DOHH2 (cell line): ENCODE data around the gene CNTNAP2.

ENCODE experiments used
- H3F3A ChIP-seq: fragments of 200-600 bp; sonication (generic), shearing (Covaris generic); 2 replicates; pipeline ENCODE4 v1.6.0; 2016; ENCODE audit warnings: antibody characterized with exemption, mild to moderate bottlenecking; ENCODE audit not compliant: control insufficient read depth, insufficient read depth
- H3K27ac ChIP-seq: fragments of 200-600 bp; sonication (generic); 2 replicates; pipeline ENCODE4 v1.5.1; 2014; ENCODE audit warnings: low read depth, mild to moderate bottlenecking, low read length, moderate library complexity
- H3K27me3 ChIP-seq: fragments of 200-600 bp; sonication (generic); 2 replicates; pipeline ENCODE4 v1.6.1; 2014; ENCODE audit warnings: mild to moderate bottlenecking, low read length, mixed read lengths; ENCODE audit not compliant: control insufficient read depth
- H3K36me3 ChIP-seq: fragments of 200-600 bp; sonication (generic); 2 replicates; pipeline ENCODE4 v1.6.1; 2014; ENCODE audit warnings: mild to moderate bottlenecking, low read length, moderate library complexity, mixed read lengths; ENCODE audit not compliant: control insufficient read depth
- H3K4me1 ChIP-seq: fragments of 200-600 bp; sonication (generic); 2 replicates; pipeline ENCODE4 v1.6.1; 2014; ENCODE audit warnings: mild to moderate bottlenecking, low read length, mixed read lengths; ENCODE audit not compliant: control insufficient read depth
- H3K4me2 ChIP-seq: fragments of 200-600 bp; sonication (generic); 2 replicates; pipeline ENCODE4 v1.6.0; 2014; ENCODE audit warnings: mild to moderate bottlenecking, low read length, moderate library complexity
- H3K4me3 ChIP-seq: fragments of 200-600 bp; sonication (generic); 2 replicates; pipeline ENCODE4 v1.5.1; 2014; ENCODE audit warnings: mild to moderate bottlenecking, low read length, mixed read lengths
- H3K79me2 ChIP-seq: fragments of 200-600 bp; sonication (generic); 2 replicates; pipeline ENCODE4 v1.6.1; 2014; ENCODE audit warnings: mild to moderate bottlenecking, low read length, mixed read lengths; ENCODE audit not compliant: control insufficient read depth
- H3K9me2 ChIP-seq: fragments of 200-600 bp; sonication (generic); replicated peaks from 2 replicates; pipeline ENCODE4 v1.6.1; 2014; ENCODE audit warnings: mild to moderate bottlenecking, low read length, mixed read lengths; ENCODE audit not compliant: control insufficient read depth
- H3K9me3 ChIP-seq: fragments of 200-600 bp; sonication (generic); 2 replicates; pipeline ENCODE4 v1.6.1; 2014; ENCODE audit warnings: antibody characterized with exemption, low read length, mixed read lengths; ENCODE audit not compliant: control insufficient read depth, insufficient read depth
- H4K20me1 ChIP-seq: fragments of 200-600 bp; sonication (generic); 2 replicates; pipeline ENCODE4 v1.6.0; 2014; ENCODE audit warnings: low read depth, mild to moderate bottlenecking, antibody characterized with exemption, low read length, moderate library complexity; ENCODE audit not compliant: control insufficient read depth, insufficient read depth
- CTCF ChIP-seq: fragments of 200-600 bp; sonication (generic); IDR thresholded peaks from one replicate; pipeline ENCODE4 v1.5.1; 2014; ENCODE audit warnings: antibody characterized with exemption, mild to moderate bottlenecking, low read depth, low read length; ENCODE audit not compliant: poor library complexity, severe bottlenecking
- EZH2phosphoT487 ChIP-seq: fragments of 200-600 bp; sonication (generic); IDR thresholded peaks from 2 replicates; pipeline ENCODE4 v1.6.1; 2017; ENCODE audit warnings: borderline replicate concordance, mild to moderate bottlenecking, antibody characterized with exemption, low read length, moderate library complexity, mixed read lengths

Gene CNTNAP2

GRCh38 chr7:147971606-147972110 is 1855.1 kb downstream of the CNTNAP2 start:
- Histone ChIP-seq H3K9me3 (no peaks in the 10 kb centered on the region), H3K36me3 (no peaks in the 10 kb centered on the region), H3K27me3 (no peaks in the 10 kb centered on the region), H3K27ac (no peak overlapping the region), H3F3A (no peaks in the 10 kb centered on the region), H3K4me3 (no peak overlapping the region), H3K79me2 (no peaks in the 10 kb centered on the region), H3K9me2 (no peaks in the 10 kb centered on the region), H3K4me2 (no peak overlapping the region), H4K20me1 (no peaks in the 10 kb centered on the region), H3K4me1 (no peaks in the 10 kb centered on the region)
- TF ChIP-seq CTCF (no peak), EZH2phosphoT487 (no peak)

GRCh38 chr7:147978201-147978600 is 1861.6 kb downstream of the CNTNAP2 start:
- Histone ChIP-seq H3F3A (no peaks in the 10 kb centered on the region), H3K36me3 (no peaks in the 10 kb centered on the region), H3K4me1 (no peaks in the 10 kb centered on the region), H3K27me3 (no peaks in the 10 kb centered on the region), H3K79me2 (no peaks in the 10 kb centered on the region), H3K27ac (no peak overlapping the region), H3K4me3 (no peak overlapping the region), H3K9me3 (no peaks in the 10 kb centered on the region), H3K9me2 (no peaks in the 10 kb centered on the region), H4K20me1 (no peaks in the 10 kb centered on the region), H3K4me2 (no peak overlapping the region)
- TF ChIP-seq CTCF: no peak
- TF ChIP-seq EZH2phosphoT487: no peak

GRCh38 chr7:147978651-147979050 is 1862.0 kb downstream of the CNTNAP2 start:
- no peak overlapping the region for H3K4me3 ChIP-seq
- TF ChIP-seq CTCF (no peak), EZH2phosphoT487 (no peak)
- no peaks in the 10 kb centered on the region for H3K9me3 ChIP-seq
- H3F3A ChIP-seq: no peaks in the 10 kb centered on the region
- no peaks in the 10 kb centered on the region for H3K9me2 ChIP-seq
- no peaks in the 10 kb centered on the region for H4K20me1 ChIP-seq
- no peaks in the 10 kb centered on the region for H3K79me2 ChIP-seq
- H3K27me3 ChIP-seq: no peaks in the 10 kb centered on the region
- H3K4me2 ChIP-seq: no peak overlapping the region
- no peaks in the 10 kb centered on the region for H3K36me3 ChIP-seq
- H3K27ac ChIP-seq: no peak overlapping the region
- no peaks in the 10 kb centered on the region for H3K4me1 ChIP-seq
